Measurements from ENCODE around the gene MACROD2.

The MACROD2 gene

GRCh38 chr20:14773486-14773885, 778.2 kb downstream of the MACROD2 start:
- no peaks in the 10 kb centered on the region for H3K79me2 ChIP-seq
- no peak for TF ChIP-seq CTCF (IDR thresholded peaks at IDR 0.05)

GRCh38 chr20:14775778-14776177, 780.5 kb downstream of the MACROD2 start:
- Histone ChIP-seq H2AFZ (peak overlapping the region; percentile 34), H3K27me3 (ENCODE audit: control insufficient read depth, insufficient read depth, low read length) (no peaks in the 10 kb centered on the region), H3K27ac (peak overlapping the region; percentile 81), H3K79me2 (no peaks in the 10 kb centered on the region), H3K4me1 (peaks cover 22% of the 10 kb centered on the region), H3K4me2 (ENCODE audit: low read length) (peak overlapping the region; percentile 55), H3K9me3 (ENCODE audit: control insufficient read depth, low read length) (no peaks in the 10 kb centered on the region), H3K9ac (no peak overlapping the region), H3K4me3 (ENCODE audit: low read depth, low read length) (no peak overlapping the region), H3K36me3 (ENCODE audit: control insufficient read depth, insufficient read depth, low read length) (no peaks in the 10 kb centered on the region)
- TF ChIP-seq CTCF (IDR thresholded peaks at IDR 0.05) = no peak

More at GRCh38 chr20:14773486-14773885, 778.2 kb downstream of the MACROD2 start:
- Histone ChIP-seq H3K36me3 (ENCODE audit: control insufficient read depth, insufficient read depth, low read length) (no peaks in the 10 kb centered on the region), H3K9me3 (ENCODE audit: control insufficient read depth, low read length) (no peaks in the 10 kb centered on the region), H3K4me1 (peaks cover 22% of the 10 kb centered on the region), H3K27ac (no peak overlapping the region), H3K27me3 (ENCODE audit: control insufficient read depth, insufficient read depth, low read length) (no peaks in the 10 kb centered on the region), H3K4me2 (ENCODE audit: low read length) (no peak overlapping the region), H2AFZ (no peak overlapping the region), H3K9ac (no peak overlapping the region), H3K4me3 (ENCODE audit: low read depth, low read length) (no peak overlapping the region)

GRCh38 chr20:14777591-14777990, 782.3 kb downstream of the MACROD2 start:
- H3K36me3 ChIP-seq (ENCODE audit: control insufficient read depth, insufficient read depth, low read length) = no peaks in the 10 kb centered on the region
- no peaks in the 10 kb centered on the region for H3K9me3 ChIP-seq (ENCODE audit: control insufficient read depth, low read length)
- TF ChIP-seq CTCF (IDR thresholded peaks at IDR 0.05) = no peak

GRCh38 chr20:14778096-14778495, 782.8 kb downstream of the MACROD2 start:
- Histone ChIP-seq H3K36me3 (ENCODE audit: control insufficient read depth, insufficient read depth, low read length) (no peaks in the 10 kb centered on the region), H3K4me2 (ENCODE audit: low read length) (no peak overlapping the region), H3K9ac (no peak overlapping the region), H2AFZ (no peak overlapping the region), H3K27ac (no peak overlapping the region), H3K4me1 (peaks cover 22% of the 10 kb centered on the region), H3K79me2 (no peaks in the 10 kb centered on the region), H3K4me3 (ENCODE audit: low read depth, low read length) (no peak overlapping the region), H3K9me3 (ENCODE audit: control insufficient read depth, low read length) (no peaks in the 10 kb centered on the region), H3K27me3 (ENCODE audit: control insufficient read depth, insufficient read depth, low read length) (no peaks in the 10 kb centered on the region)
- no peak for TF ChIP-seq CTCF (IDR thresholded peaks at IDR 0.05)

More at GRCh38 chr20:14777591-14777990, 782.3 kb downstream of the MACROD2 start:
- Histone ChIP-seq H3K27ac (no peak overlapping the region), H3K9ac (no peak overlapping the region), H3K4me3 (ENCODE audit: low read depth, low read length) (no peak overlapping the region), H2AFZ (peak overlapping the region; percentile 2), H3K79me2 (no peaks in the 10 kb centered on the region), H3K27me3 (ENCODE audit: control insufficient read depth, insufficient read depth, low read length) (no peaks in the 10 kb centered on the region), H3K4me2 (ENCODE audit: low read length) (no peak overlapping the region), H3K4me1 (peaks cover 22% of the 10 kb centered on the region)

- no peaks in the 10 kb centered on the region for H3K36me3 ChIP-seq (ENCODE audit: control insufficient read depth, insufficient read depth, low read length)
- H3K27ac ChIP-seq = no peak overlapping the region
- H3K9ac ChIP-seq = no peak overlapping the region
- no peak overlapping the region for H3K4me2 ChIP-seq (ENCODE audit: low read length)
- H3K4me1 ChIP-seq = peaks cover 21% of the 10 kb centered on the region
- H3K27me3 ChIP-seq (ENCODE audit: control insufficient read depth, insufficient read depth, low read length) = no peaks in the 10 kb centered on the region
- H3K4me3 ChIP-seq (ENCODE audit: low read depth, low read length) = no peak overlapping the region
- H2AFZ ChIP-seq = no peak overlapping the region
- no peaks in the 10 kb centered on the region for H3K79me2 ChIP-seq
- no peaks in the 10 kb centered on the region for H3K9me3 ChIP-seq (ENCODE audit: control insufficient read depth, low read length)
- no peak for TF ChIP-seq CTCF (IDR thresholded peaks at IDR 0.05)
Measured at GRCh38 chr20:14778875-14779274, 783.6 kb downstream of the MACROD2 start.

Data from parathyroid adenoma (tissue), 2 donors.